ENCODE measurements around the gene SF3B5. TPM values are rescaled to one million over a fixed set of nuclear protein-coding genes. Genes with fewer than 3 reads are reported as not detected.
A peak's percentile ranks its signal among the peaks of the same experiment; 100 is the strongest.
"Not testable (repeated sequence)": the region's sequence is repeated elsewhere in the genome, so short reads cannot be mapped to it uniquely, and the experiment has no call there.

The SF3B5 gene
- polyA plus RNA-seq, 3 donors from 2014 or later, result 346 to 550 (median 357) TPM

DNA sequence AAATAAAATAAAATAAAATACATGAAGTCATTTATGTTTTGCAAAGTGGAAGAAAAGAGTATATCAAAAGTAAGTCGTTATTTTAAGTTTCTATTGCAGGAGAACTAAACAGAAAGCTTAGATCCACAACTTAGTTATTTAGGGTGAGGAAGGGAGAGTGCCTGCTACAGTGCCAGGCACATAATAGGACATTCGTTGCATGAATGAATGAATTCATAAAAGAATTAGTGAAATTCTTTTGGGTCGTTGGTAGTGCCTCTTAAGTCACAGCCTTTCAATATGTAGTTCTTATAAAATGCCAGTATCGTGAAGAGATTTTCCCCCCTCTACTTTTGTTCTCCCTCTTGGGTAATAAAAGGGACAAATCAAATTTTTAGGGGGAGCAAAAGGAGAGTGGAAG, 29.1 kb downstream of the SF3B5 start:
- no peak for DNase-seq
- peaks cover 5 to 14% (median 8%) of the 10 kb centered on the region in 3 donors for H3K27me3 Mint-ChIP-seq (ENCODE audit: low read depth in 3 of 3)
- H3K4me3 Mint-ChIP-seq, result no peak overlapping the region
- H3K4me1 Mint-ChIP-seq, result peaks cover 21 to 23% of the 10 kb centered on the region in 2 donors
- peaks cover 0 to 1% (median 0%) of the 10 kb centered on the region in 6 donors for H3K9me3 Mint-ChIP-seq
- H3K36me3 Mint-ChIP-seq, result no peaks in the 10 kb centered on the region
- no peak overlapping the region for H3K27ac Mint-ChIP-seq

DNA sequence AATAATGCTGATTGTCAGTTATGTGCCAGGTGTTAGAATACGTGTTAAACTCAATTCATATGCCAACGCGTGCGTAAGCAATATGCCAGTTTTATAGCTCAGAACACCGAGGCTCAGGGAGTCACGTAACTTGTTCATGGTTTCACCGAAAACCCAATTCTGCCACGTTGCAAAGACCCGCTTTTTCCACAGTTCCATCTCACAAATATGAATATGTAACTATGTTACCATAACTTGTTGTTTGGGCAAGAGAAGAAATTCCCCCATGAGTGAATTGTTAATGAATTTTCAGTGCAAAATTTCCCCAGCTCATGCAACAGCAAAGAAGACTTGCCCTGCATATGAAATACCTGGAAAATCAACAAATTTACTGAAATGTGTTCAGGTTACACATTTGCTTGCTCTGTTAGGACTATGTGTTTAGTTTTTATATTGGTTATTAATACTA, 30.1 kb downstream of the SF3B5 start:
- peak overlapping the region; percentile 83 to 91 (median 84) for H3K4me3 Mint-ChIP-seq
- peaks cover 0 to 1% (median 0%) of the 10 kb centered on the region in 6 donors for H3K9me3 Mint-ChIP-seq
- no peaks in the 10 kb centered on the region for H3K36me3 Mint-ChIP-seq
- peaks cover 21 to 23% of the 10 kb centered on the region in 2 donors for H3K4me1 Mint-ChIP-seq
- peaks cover 5 to 14% (median 5%) of the 10 kb centered on the region in 3 donors for H3K27me3 Mint-ChIP-seq (ENCODE audit: low read depth in 3 of 3)
- no peak for DNase-seq
- peak overlapping the region in 5 of 6 donors; percentile 57 to 91 (median 75) for H3K27ac Mint-ChIP-seq

GRCh38 chr6:144064402-144065212, 30.8 kb downstream of the SF3B5 start:
- peak; percentile 30 to 37 (median 37) for DNase-seq
- no peaks in the 10 kb centered on the region for H3K9me3 Mint-ChIP-seq
- peak overlapping the region; percentile 57 to 91 (median 77) for H3K27ac Mint-ChIP-seq
- H3K27me3 Mint-ChIP-seq (ENCODE audit: low read depth in 3 of 3), result peaks cover 5 to 14% (median 5%) of the 10 kb centered on the region in 3 donors
- H3K4me1 Mint-ChIP-seq, result peaks cover 21 to 23% of the 10 kb centered on the region in 2 donors
- peak overlapping the region; percentile 83 to 91 (median 84) for H3K4me3 Mint-ChIP-seq
- H3K36me3 Mint-ChIP-seq, result no peaks in the 10 kb centered on the region

- peak; percentile 89 to 90 (median 90) for DNase-seq
- Mint-ChIP-seq H3K27me3 (ENCODE audit: low read depth in 3 of 3) (peaks cover 5 to 14% (median 5%) of the 10 kb centered on the region in 3 donors), H3K27ac (peak overlapping the region; percentile 78 to 91 (median 86)), H3K36me3 (no peaks in the 10 kb centered on the region), H3K4me1 (peaks cover 21 to 23% of the 10 kb centered on the region in 2 donors), H3K4me3 (peak overlapping the region; percentile 84 to 93 (median 90)), H3K9me3 (no peaks in the 10 kb centered on the region)
These were observed 31.5 kb downstream of the SF3B5 start for GRCh38 chr6:144063744-144064401.

GRCh38 chr6:144063246-144063743, 32.1 kb downstream of the SF3B5 start:
- H3K4me1 Mint-ChIP-seq, result peaks cover 19 to 23% of the 10 kb centered on the region in 2 donors
- H3K9me3 Mint-ChIP-seq, result no peaks in the 10 kb centered on the region
- DNase-seq, result no peak
- no peaks in the 10 kb centered on the region for H3K36me3 Mint-ChIP-seq
- peaks cover 5 to 14% (median 5%) of the 10 kb centered on the region in 3 donors for H3K27me3 Mint-ChIP-seq (ENCODE audit: low read depth in 3 of 3)
- H3K27ac Mint-ChIP-seq, result peak overlapping the region; percentile 78 to 91 (median 86)
- peak overlapping the region; percentile 84 to 93 (median 90) for H3K4me3 Mint-ChIP-seq

DNA sequence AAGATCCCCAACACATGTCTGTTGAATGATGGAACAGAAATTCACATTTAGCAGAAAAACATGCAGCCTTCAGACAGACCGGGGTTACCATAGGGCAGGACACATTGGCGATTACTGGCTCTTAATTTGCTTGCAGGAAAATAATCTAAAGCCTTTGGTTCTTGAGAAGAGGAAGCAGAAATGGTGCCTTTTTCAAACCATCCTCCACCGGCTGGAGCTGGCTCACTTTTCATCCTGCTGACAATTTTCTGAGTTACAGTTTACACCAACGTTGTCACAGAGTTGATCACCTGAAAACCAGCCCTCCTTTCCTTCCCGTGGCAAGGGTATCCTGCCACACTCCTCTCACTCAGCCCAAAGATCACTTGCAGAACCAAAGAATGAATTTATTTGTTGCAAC, 32.6 kb downstream of the SF3B5 start:
- DNase-seq, result no peak
- no peaks in the 10 kb centered on the region for H3K36me3 Mint-ChIP-seq
- H3K4me1 Mint-ChIP-seq, result peaks cover 19 to 23% of the 10 kb centered on the region in 2 donors
- peaks cover 5 to 14% (median 5%) of the 10 kb centered on the region in 3 donors for H3K27me3 Mint-ChIP-seq (ENCODE audit: low read depth in 3 of 3)
- peak overlapping the region; percentile 84 to 93 (median 90) for H3K4me3 Mint-ChIP-seq
- peak overlapping the region; percentile 78 to 91 (median 86) for H3K27ac Mint-ChIP-seq
- H3K9me3 Mint-ChIP-seq, result no peaks in the 10 kb centered on the region

DNA sequence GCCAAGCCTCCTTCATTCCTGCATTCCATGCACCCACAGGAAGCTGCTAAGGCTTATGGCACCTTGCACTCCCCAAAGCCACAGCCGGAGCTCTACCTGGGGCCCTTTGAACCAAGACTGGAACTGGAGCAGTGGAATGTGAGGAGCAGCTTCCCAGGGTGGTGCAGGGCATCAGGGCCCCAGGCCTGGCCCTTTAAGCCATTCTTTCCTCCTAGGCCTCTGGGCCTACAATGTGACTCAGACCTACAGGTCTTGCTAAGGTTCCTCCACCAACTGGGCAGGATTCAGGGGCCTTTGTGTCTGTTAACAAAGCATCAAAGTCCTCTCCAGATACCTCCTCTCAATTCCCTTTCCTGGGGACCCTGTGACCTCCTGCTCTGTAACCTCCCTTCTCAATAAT, 36.2 kb downstream of the SF3B5 start:
- H3K4me1 Mint-ChIP-seq, result peaks cover 36 to 39% of the 10 kb centered on the region in 2 donors
- H3K27ac Mint-ChIP-seq, result no peak overlapping the region
- no peak overlapping the region for H3K4me3 Mint-ChIP-seq
- no peak for DNase-seq
- H3K27me3 Mint-ChIP-seq (ENCODE audit: low read depth in 3 of 3), result peaks cover 3 to 7% (median 4%) of the 10 kb centered on the region in 3 donors
- no peaks in the 10 kb centered on the region for H3K9me3 Mint-ChIP-seq
- no peaks in the 10 kb centered on the region for H3K36me3 Mint-ChIP-seq

- H3K27me3 Mint-ChIP-seq (ENCODE audit: low read depth in 3 of 3), result peaks cover 2 to 6% (median 3%) of the 10 kb centered on the region in 3 donors
- H3K4me1 Mint-ChIP-seq, result peaks cover 35 to 38% of the 10 kb centered on the region in 2 donors
- no peaks in the 10 kb centered on the region for H3K36me3 Mint-ChIP-seq
- H3K27ac Mint-ChIP-seq, result peak overlapping the region; percentile 90 to 97 (median 96)
- H3K4me3 Mint-ChIP-seq, result peak overlapping the region; percentile 75 to 89 (median 85)
- H3K9me3 Mint-ChIP-seq, result peaks cover 0 to 2% (median 0%) of the 10 kb centered on the region in 6 donors
- DNase-seq, result peak; percentile 69 to 76 (median 71)
These were observed 40.0 kb downstream of the SF3B5 start for GRCh38 chr6:144055121-144055931.

DNA sequence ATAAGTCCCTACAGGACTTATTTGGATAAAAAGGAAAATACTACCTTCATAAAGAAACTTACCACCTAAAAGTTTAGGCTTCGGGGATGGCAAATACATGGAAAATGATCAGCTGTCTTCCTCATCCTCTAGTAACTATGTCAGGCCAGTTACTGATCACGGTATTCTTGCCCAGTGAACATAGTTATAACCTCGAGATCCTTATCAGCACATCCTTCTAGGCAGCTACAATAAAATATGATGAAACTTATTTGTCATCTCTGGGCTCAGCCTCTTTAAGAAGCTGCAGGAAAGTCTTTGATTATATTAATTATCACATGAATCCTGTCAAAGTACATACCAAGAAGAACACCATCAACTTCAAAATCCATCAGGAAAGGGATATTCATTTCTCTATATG, 41.8 kb downstream of the SF3B5 start:
- H3K4me3 Mint-ChIP-seq, result peak overlapping the region in 2 of 5 donors; percentile 5 to 85
- H3K36me3 Mint-ChIP-seq, result peaks cover 0 to 4% (median 0%) of the 10 kb centered on the region in 3 donors
- H3K4me1 Mint-ChIP-seq, result peaks cover 35 to 38% of the 10 kb centered on the region in 2 donors
- DNase-seq, result no peak
- H3K9me3 Mint-ChIP-seq, result peaks cover 0 to 2% (median 0%) of the 10 kb centered on the region in 6 donors
- H3K27me3 Mint-ChIP-seq (ENCODE audit: low read depth in 3 of 3), result peaks cover 3 to 6% (median 4%) of the 10 kb centered on the region in 3 donors
- peak overlapping the region in 4 of 6 donors; percentile 15 to 90 (median 42) for H3K27ac Mint-ChIP-seq

DNA sequence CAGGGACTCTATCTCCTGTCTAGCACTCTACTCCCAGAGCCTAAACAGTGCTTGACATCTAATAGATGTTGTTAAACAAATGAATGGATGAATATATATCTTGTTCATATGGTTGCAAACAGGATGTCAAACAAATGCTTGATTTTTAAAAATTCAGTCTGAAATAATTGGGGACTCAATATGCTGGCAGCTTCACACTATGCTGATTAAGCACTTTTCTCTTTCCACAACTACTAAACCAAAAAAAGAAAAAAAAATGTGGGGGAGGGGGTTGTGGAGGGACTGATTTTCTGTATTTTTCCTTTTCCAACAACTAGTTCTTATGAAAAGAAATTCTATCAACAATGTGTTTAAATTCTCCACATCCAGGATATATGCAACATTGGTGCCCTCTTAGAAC, 42.9 kb downstream of the SF3B5 start:
- H3K27ac Mint-ChIP-seq, result no peak overlapping the region
- H3K4me3 Mint-ChIP-seq, result no peak overlapping the region
- peaks cover 35 to 38% of the 10 kb centered on the region in 2 donors for H3K4me1 Mint-ChIP-seq
- H3K9me3 Mint-ChIP-seq, result peaks cover 0 to 2% (median 0%) of the 10 kb centered on the region in 6 donors
- no peak for DNase-seq
- peaks cover 3 to 6% (median 4%) of the 10 kb centered on the region in 3 donors for H3K27me3 Mint-ChIP-seq (ENCODE audit: low read depth in 3 of 3)
- H3K36me3 Mint-ChIP-seq, result peaks cover 0 to 4% (median 4%) of the 10 kb centered on the region in 3 donors

GRCh38 chr6:144049386-144049785, 46.0 kb downstream of the SF3B5 start:
- H3K27me3 Mint-ChIP-seq (ENCODE audit: low read depth in 3 of 3), result peaks cover 2 to 4% (median 4%) of the 10 kb centered on the region in 3 donors
- H3K36me3 Mint-ChIP-seq, result peaks cover 0 to 4% (median 4%) of the 10 kb centered on the region in 3 donors
- H3K27ac Mint-ChIP-seq, result peak overlapping the region in 2 of 6 donors; percentile 2 to 71
- DNase-seq, result no peak
- H3K4me3 Mint-ChIP-seq, result no peak overlapping the region
- H3K9me3 Mint-ChIP-seq, result peaks cover 0 to 2% (median 0%) of the 10 kb centered on the region in 6 donors
- peaks cover 12 to 18% of the 10 kb centered on the region in 2 donors for H3K4me1 Mint-ChIP-seq

DNA sequence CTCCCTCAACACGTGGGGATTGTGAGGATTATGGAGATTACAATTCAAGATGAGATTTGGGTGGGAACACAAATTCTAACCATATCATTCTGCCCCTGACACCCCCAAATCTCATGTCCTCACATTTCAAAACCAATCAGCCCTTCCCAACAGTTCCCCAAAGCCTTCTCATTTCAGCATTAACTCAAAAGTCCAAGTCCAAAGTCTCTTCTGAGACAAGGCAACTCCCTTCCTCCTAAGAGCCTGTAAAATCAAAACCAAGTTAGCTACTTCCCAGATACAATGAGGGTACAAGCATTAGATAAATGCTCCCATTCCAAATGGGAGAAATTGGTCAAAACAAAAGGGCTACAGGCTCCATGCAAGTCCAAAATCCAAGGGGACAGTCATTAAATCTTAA, 47.7 kb downstream of the SF3B5 start:
- H3K4me3 Mint-ChIP-seq, result no peak overlapping the region
- DNase-seq, result no peak
- peaks cover 0 to 2% of the 10 kb centered on the region in 2 donors for H3K4me1 Mint-ChIP-seq
- peaks cover 0 to 2% (median 0%) of the 10 kb centered on the region in 6 donors for H3K9me3 Mint-ChIP-seq
- peaks cover 0 to 4% (median 4%) of the 10 kb centered on the region in 3 donors for H3K36me3 Mint-ChIP-seq
- H3K27me3 Mint-ChIP-seq (ENCODE audit: low read depth in 3 of 3), result peaks cover 0 to 4% (median 0%) of the 10 kb centered on the region in 3 donors
- H3K27ac Mint-ChIP-seq, result peak overlapping the region in 1 of 6 donors; percentile 2

GRCh38 chr6:144046672-144047071, 48.7 kb downstream of the SF3B5 start:
- H3K4me3 Mint-ChIP-seq; DNase-seq; H3K4me1 Mint-ChIP-seq; H3K36me3 Mint-ChIP-seq; H3K9me3 Mint-ChIP-seq; H3K27ac Mint-ChIP-seq; H3K27me3 Mint-ChIP-seq (ENCODE audit: low read depth in 3 of 3): not testable (repeated sequence)

Data from immature natural killer cell (primary cell).